H1 (cell line): ENCODE results near the gene RINT1. TPM values are rescaled to one million over a fixed set of nuclear protein-coding genes. Genes with fewer than 3 reads are reported as not detected.

Source experiments
- CTCF ChIA-PET: fragments of 300-600 bp; sonication (Branson Sonifier 250); formaldehyde crosslinking; loops from one replicate; lab custom pipeline; 2021; ENCODE audit not compliant: partially characterized antibody; lab: Charles Lee
- POLR2A ChIA-PET: fragments of 300-600 bp; sonication (Branson Sonifier 250); formaldehyde crosslinking; loops from one replicate; lab custom pipeline; 2021; ENCODE audit warnings: inconsistent platforms; ENCODE audit not compliant: partially characterized antibody; lab: Charles Lee
- DNase-seq, 2 experiments: peaks; one replicate each; pipeline versions ENCODE4 v3.0.0 to v3.0.0-alpha.2; 2010 to 2022; ENCODE audit warnings: low spot score in 2 of 2, low read depth in 1 of 2, mixed read lengths in 1 of 2
- FAIRE-seq: peaks from 2 replicates; lab custom pipeline; 2011; peaks lifted over from hg19 to GRCh38; lab: Jason Lieb, UNC
- H2AFZ ChIP-seq: 2 replicates; pipeline ENCODE4 v1.8.1; 2012; ENCODE audit warnings: low read length, inconsistent platforms
- H2AK5ac ChIP-seq: 2 replicates; pipeline ENCODE4 v1.6.1; 2013; ENCODE audit warnings: low read depth, low read length
- H2BK120ac ChIP-seq: replicated peaks from 2 replicates; pipeline ENCODE3; 2013; ENCODE audit warnings: low read depth, low read length, inconsistent platforms
- H2BK12ac ChIP-seq: 2 replicates; pipeline ENCODE4 v1.6.1; 2013; ENCODE audit warnings: low read depth, low read length
- H2BK15ac ChIP-seq: 2 replicates; pipeline ENCODE4 v1.6.1; 2013; ENCODE audit warnings: low read length
- H2BK20ac ChIP-seq: 2 replicates; pipeline ENCODE4 v1.6.1; 2013; ENCODE audit warnings: low read length
- H2BK5ac ChIP-seq: 2 replicates; pipeline ENCODE4 v1.6.1; 2013; ENCODE audit warnings: low read depth, low read length
- H3K14ac ChIP-seq: 2 replicates; pipeline ENCODE4 v1.6.1; 2013; ENCODE audit warnings: inconsistent platforms; ENCODE audit not compliant: insufficient read length
- H3K18ac ChIP-seq: 2 replicates; pipeline ENCODE4 v1.6.1; 2013; ENCODE audit warnings: low read length; ENCODE audit errors: extremely low read depth
- H3K23ac ChIP-seq: 2 replicates; pipeline ENCODE4 v1.6.1; 2013; ENCODE audit warnings: inconsistent platforms; ENCODE audit not compliant: insufficient read length
- H3K23me2 ChIP-seq: 2 replicates; pipeline ENCODE4 v1.6.1; 2013; ENCODE audit warnings: low read depth, low read length
- H3K27ac ChIP-seq: 2 replicates; pipeline ENCODE4 v1.6.1; 2011; ENCODE audit warnings: low read depth, low read length, inconsistent platforms
- H3K27me3 ChIP-seq, 4 experiments: replicated peaks in 1 of 4; 1 replicate in 1 of 4; 2 replicates in 3 of 4; pipeline versions ENCODE4 v1.6.1 to v1.8.1; 2011 to 2013; ENCODE audit warnings: low read length in 3 of 4, mild to moderate bottlenecking in 3 of 4, inconsistent platforms in 2 of 4, mixed read lengths in 2 of 4, moderate library complexity in 1 of 4; ENCODE audit not compliant: control insufficient read depth in 3 of 4, insufficient read depth in 3 of 4; ENCODE audit errors: extremely low read depth in 1 of 4
- H3K36me3 ChIP-seq, 4 experiments: 2 replicates each; pipeline versions ENCODE4 v1.6.1 to v1.8.1; 2011 to 2013; ENCODE audit warnings: mild to moderate bottlenecking in 4 of 4, low read length in 3 of 4, moderate library complexity in 2 of 4, control low read depth in 1 of 4, inconsistent platforms in 1 of 4; ENCODE audit not compliant: insufficient read depth in 4 of 4, control insufficient read depth in 2 of 4
- H3K4ac ChIP-seq: replicated peaks from 2 replicates; pipeline ENCODE3; 2013; ENCODE audit warnings: low read length, low read depth, mixed read lengths, inconsistent platforms; ENCODE audit not compliant: insufficient read length
- H3K4me1 ChIP-seq, 4 experiments: replicated peaks in 1 of 4; 1 replicate in 1 of 4; 2 replicates in 3 of 4; pipeline versions ENCODE4 v1.6.1 to v1.8.1; 2011 to 2013; ENCODE audit warnings: low read length in 3 of 4, inconsistent platforms in 2 of 4, mixed read lengths in 1 of 4; ENCODE audit not compliant: insufficient read depth in 4 of 4, control insufficient read depth in 3 of 4
- H3K4me2 ChIP-seq, 2 experiments: 2 replicates each; pipeline versions ENCODE4 v1.6.1 to v1.8.1; 2011 to 2013; ENCODE audit warnings: low read depth in 2 of 2, low read length in 2 of 2, control low read depth in 1 of 2, inconsistent platforms in 1 of 2, mild to moderate bottlenecking in 1 of 2; ENCODE audit not compliant: insufficient read depth in 1 of 2
- H3K4me3 ChIP-seq, 4 experiments: fragments of 200-600, 300-600 bp in 1 of 4; sonication (generic), shearing (Covaris generic), sonication (Bioruptor Twin) in 1 of 4; 2 replicates each; pipeline versions ENCODE4 v1.5.1 to v1.8.1; 2011 to 2016; ENCODE audit warnings: low read length in 4 of 4, low read depth in 3 of 4, control low read depth in 2 of 4, inconsistent platforms in 2 of 4, mild to moderate bottlenecking in 2 of 4, mixed read lengths in 1 of 4, moderate library complexity in 1 of 4; ENCODE audit not compliant: insufficient read depth in 2 of 4; ENCODE audit errors: extremely low read depth in 1 of 4
- H3K56ac ChIP-seq: replicated peaks from 2 replicates; pipeline ENCODE3; 2013; ENCODE audit warnings: low read depth, mild to moderate bottlenecking, mixed read lengths, low read length, inconsistent platforms; ENCODE audit not compliant: insufficient read length
- H3K79me1 ChIP-seq: 2 replicates; pipeline ENCODE4 v1.6.1; 2013; ENCODE audit warnings: low read depth, low read length, control low read depth
- H3K79me2 ChIP-seq, 2 experiments: 2 replicates each; pipeline versions ENCODE4 v1.6.1 to v1.8.1; 2012 to 2013; ENCODE audit warnings: low read length in 2 of 2, mild to moderate bottlenecking in 2 of 2, inconsistent platforms in 1 of 2; ENCODE audit not compliant: insufficient read depth in 2 of 2, control insufficient read depth in 1 of 2
- H3K9ac ChIP-seq, 4 experiments: replicated peaks in 1 of 4; 1 replicate in 1 of 4; 2 replicates in 3 of 4; pipeline versions ENCODE4 v1.6.1 to v1.8.1; 2011 to 2013; ENCODE audit warnings: low read depth in 3 of 4, low read length in 3 of 4, control low read depth in 2 of 4, mild to moderate bottlenecking in 2 of 4, moderate library complexity in 2 of 4, inconsistent platforms in 1 of 4; ENCODE audit errors: extremely low read depth in 1 of 4
- H3K9me3 ChIP-seq, 2 experiments: 2 replicates each; pipeline versions ENCODE4 v1.6.1 to v1.8.1; 2012 to 2013; ENCODE audit warnings: mild to moderate bottlenecking in 2 of 2, moderate library complexity in 2 of 2, control low read depth in 1 of 2, inconsistent platforms in 1 of 2, low read depth in 1 of 2, low read length in 1 of 2, mixed read lengths in 1 of 2; ENCODE audit not compliant: insufficient read depth in 2 of 2
- H4K20me1 ChIP-seq, 2 experiments: replicated peaks in 1 of 2; 2 replicates each; pipeline versions ENCODE3 to v1.8.1; 2011 to 2013; ENCODE audit warnings: inconsistent platforms in 2 of 2, low read length in 2 of 2, mild to moderate bottlenecking in 1 of 2; ENCODE audit not compliant: insufficient read depth in 2 of 2, control insufficient read depth in 1 of 2
- H4K5ac ChIP-seq: 2 replicates; pipeline ENCODE4 v1.6.1; 2013; ENCODE audit warnings: low read length, low read depth, mixed read lengths, inconsistent platforms; ENCODE audit not compliant: insufficient read length
- H4K8ac ChIP-seq: 2 replicates; pipeline ENCODE4 v1.8.0; 2013; ENCODE audit warnings: mild to moderate bottlenecking, moderate library complexity, low read length, inconsistent platforms; ENCODE audit not compliant: insufficient read depth; ENCODE audit errors: extremely low read depth
- H4K91ac ChIP-seq: replicated peaks from 2 replicates; pipeline ENCODE3; 2013; ENCODE audit warnings: low read length, mixed read lengths, inconsistent platforms; ENCODE audit not compliant: insufficient read length
- HDAC6 ChIP-seq: IDR thresholded peaks from one replicate; pipeline ENCODE4 v1.7.1; 2012; ENCODE audit warnings: low read depth, mild to moderate bottlenecking, inconsistent platforms, low read length, moderate library complexity
- WGBS, 2 experiments: shearing (Covaris generic) in 1 of 2; methylation state at CpG; one replicate each; pipeline versions ENCODE4 v1.1.6 to v1.1.7; 2013 to 2015; ENCODE audit warnings: low lambda C conversion rate in 2 of 2, mixed read lengths in 2 of 2, inconsistent platforms in 1 of 2, low coverage in 1 of 2, missing lambda C conversion rate in 1 of 2; ENCODE audit not compliant: insufficient replicate concordance in 2 of 2, insufficient coverage in 1 of 2, insufficient read length in 1 of 2; ENCODE audit errors: extremely low coverage in 1 of 2, missing lambda C conversion rate in 1 of 2; 5-methylcytosine and 5-hydroxymethylcytosine counted together
- polyA plus RNA-seq, 7 experiments: library from polyadenylated mRNA; depleted of rRNA in 3 of 7; stranded (reverse) in 5 of 7; unstranded in 2 of 7; fragments of >200 nt in 5 of 7; fragments of 200-250 nt in 2 of 7; gene quantifications; 1 replicate in 5 of 7; 2 replicates in 1 of 7; 4 replicates in 1 of 7; pipeline versions ENCODE4 v1.2.1 to v1.2.3, GENCODE V29; 2011 to 2013; ENCODE audit warnings: missing spikeins in 2 of 7, mixed read lengths in 2 of 7
- total RNA-seq: library from RNA; stranded (reverse); fragmentation: NEBNext Ultra II Directional; extraction: Animal tissue kit (Norgen Biotek cat#: 25700); gene quantifications from 2 replicates; pipeline ENCODE4 v1.2.1, GENCODE V29; 2021

The RINT1 gene
- total and polyA plus RNA-seq, 2 of the 8 experiments (the other 6 are each of a cell fraction or from before 2014, with no cell fraction given) = 7.8 to 21.8 TPM

- no peak overlapping the region for H3K9ac ChIP-seq
- no peak for TF ChIP-seq HDAC6
- no peak for DNase-seq
- no peak overlapping the region for H2AFZ ChIP-seq
- CTCF ChIA-PET = interaction anchor here (0.8 to 1.7 kb wide), 11 partner anchors 15 to 552 kb away, joined by 3 to 9 read pairs (median 3); no protein-coding TSS in a partner anchor
- H3K14ac ChIP-seq = no peak overlapping the region
- H3K36me3 ChIP-seq = no peaks in the 10 kb centered on the region
- H3K79me2 ChIP-seq = no peaks in the 10 kb centered on the region
- H2AK5ac ChIP-seq = no peak overlapping the region
- H3K9me3 ChIP-seq = no peaks in the 10 kb centered on the region
- FAIRE-seq = no peak
- no peak overlapping the region for H2BK12ac ChIP-seq
- H4K91ac ChIP-seq = no peak overlapping the region
- WGBS, 2 experiments = 84% methylated on average over 2 of the region's 2 CpGs; no CpG with 5 or more reads in 1 of the 2 experiments
- H3K23ac ChIP-seq = no peak overlapping the region
- no peaks in the 10 kb centered on the region for H3K23me2 ChIP-seq
- POLR2A ChIA-PET = interaction anchor here (1.7 to 1.8 kb wide), 2 partner anchors 10 to 12 kb away, joined by 6 to 8 read pairs; partner anchors contain the start of gene EFCAB10
- H2BK20ac ChIP-seq = no peak overlapping the region
- H3K18ac ChIP-seq = no peak overlapping the region
- H4K20me1 ChIP-seq = no peaks in the 10 kb centered on the region
- H2BK15ac ChIP-seq = no peak overlapping the region
- no peak overlapping the region for H3K4me3 ChIP-seq
- no peak overlapping the region for H3K4me2 ChIP-seq
- no peaks in the 10 kb centered on the region for H3K27me3 ChIP-seq
- no peak overlapping the region for H3K27ac ChIP-seq
- no peak overlapping the region for H3K4ac ChIP-seq
- no peak overlapping the region for H3K56ac ChIP-seq
- no peak overlapping the region for H2BK120ac ChIP-seq
- no peak overlapping the region for H4K8ac ChIP-seq
- no peaks in the 10 kb centered on the region for H3K79me1 ChIP-seq
- no peak overlapping the region for H2BK5ac ChIP-seq
- H4K5ac ChIP-seq = no peak overlapping the region
- H3K4me1 ChIP-seq = peaks cover 0 to 7% (median 2%) of the 10 kb centered on the region in 4 experiments; a peak in 4 of 7 replicates
Measured at GRCh38 chr7:105591522-105591921, 59.5 kb downstream of the RINT1 start.
